HepG2 (cell line): Measurements from ENCODE around the gene TMEM178A. TPM values are rescaled to one million over a fixed set of nuclear protein-coding genes. Genes with fewer than 3 reads are reported as not detected.

Source experiments
- ATAC-seq: fragments of 200-7000 bp; cut with Tn5 transposase; 3 replicates; pipeline ENCODE4 v1.9.1; 2020; ENCODE audit warnings: mild to moderate bottlenecking, moderate library complexity
- BruUV-seq: library from RNA; stranded (reverse); fragments of 400-500 nt; replicated peaks from 2 replicates; lab custom pipeline; 2021; lab: Mats Ljungman, UMichigan
- CTCF ChIA-PET: fragments of 300-600 bp; formaldehyde crosslinking; extraction: SDS; loops from one replicate; lab custom pipeline; 2021; ENCODE audit warnings: low total read pairs, inconsistent platforms, low intra/inter-chr PET ratio; lab: Yijun Ruan, JAX
- POLR2A ChIA-PET: fragments of 350-600 bp; sonication (Branson Sonifier 250); formaldehyde crosslinking; loops from one replicate; lab custom pipeline; 2020; ENCODE audit warnings: antibody characterized with exemption, inconsistent platforms; lab: Yijun Ruan, JAX
- DNase-seq: peaks from one replicate; pipeline ENCODE4 v3.0.0-alpha.2; 2015; ENCODE audit warnings: low spot score
- FAIRE-seq: peaks from 3 replicates; lab custom pipeline; 2011; peaks lifted over from hg19 to GRCh38; lab: Jason Lieb, UNC
- H2AFZ ChIP-seq: one replicate; pipeline ENCODE4 v1.6.1; 2011; ENCODE audit warnings: low read length, inconsistent platforms
- H3K27ac ChIP-seq: fragments of 300-600 bp; 3 replicates; pipeline ENCODE4 v1.8.0; 2011; ENCODE audit warnings: mixed run types, mild to moderate bottlenecking, mixed read lengths, low read length, inconsistent platforms; ENCODE audit not compliant: insufficient read depth; ENCODE audit errors: extremely low read length
- H3K27me3 ChIP-seq, 2 experiments: fragments of 200-600 bp in 1 of 2; 2 replicates in 1 of 2; 3 replicates in 1 of 2; pipeline versions ENCODE4 v1.6.0 to v1.8.0; 2011; ENCODE audit warnings: low read length in 2 of 2, mild to moderate bottlenecking in 2 of 2, moderate library complexity in 2 of 2, inconsistent platforms in 1 of 2; ENCODE audit not compliant: insufficient read depth in 2 of 2, control insufficient read depth in 1 of 2
- H3K36me3 ChIP-seq, 2 experiments: fragments of 200-600 bp in 1 of 2; replicated peaks in 1 of 2; 2 replicates in 1 of 2; 3 replicates in 1 of 2; pipeline versions ENCODE4 v1.5.1 to v1.8.0; 2011; ENCODE audit warnings: low read length in 2 of 2, inconsistent platforms in 1 of 2; ENCODE audit not compliant: insufficient read depth in 2 of 2, control insufficient read depth in 1 of 2
- H3K4me1 ChIP-seq: 2 replicates; pipeline ENCODE4 v1.5.1; 2012; ENCODE audit warnings: low read length, inconsistent platforms; ENCODE audit not compliant: insufficient read depth
- H3K4me2 ChIP-seq: 2 replicates; pipeline ENCODE4 v1.6.0; 2011; ENCODE audit warnings: low read depth, low read length, inconsistent platforms
- H3K4me3 ChIP-seq, 3 experiments: fragments of 200-600 bp in 1 of 3; sonication (generic), shearing (Covaris generic) in 1 of 3; replicated peaks in 1 of 3; 2 replicates each; pipeline ENCODE4 v1.5.1; 2011 to 2016; ENCODE audit warnings: low read length in 3 of 3, inconsistent platforms in 2 of 3, low read depth in 2 of 3, mild to moderate bottlenecking in 2 of 3, control low read depth in 1 of 3, mixed read lengths in 1 of 3; ENCODE audit not compliant: insufficient read depth in 1 of 3
- H3K79me2 ChIP-seq: one replicate; pipeline ENCODE4 v1.6.1; 2011; ENCODE audit warnings: low read length, inconsistent platforms; ENCODE audit not compliant: insufficient read depth
- H3K9ac ChIP-seq: 2 replicates; pipeline ENCODE4 v1.6.0; 2011; ENCODE audit warnings: mild to moderate bottlenecking, low read depth, low read length, inconsistent platforms; ENCODE audit not compliant: insufficient read depth
- H3K9me3 ChIP-seq: 2 replicates; pipeline ENCODE4 v1.5.1; 2012; ENCODE audit warnings: mild to moderate bottlenecking, low read length
- H4K20me1 ChIP-seq: 2 replicates; pipeline ENCODE4 v1.6.0; 2011; ENCODE audit warnings: inconsistent platforms, mild to moderate bottlenecking, low read length, moderate library complexity; ENCODE audit not compliant: insufficient read depth
- ARID5B ChIP-seq: IDR thresholded peaks from 2 replicates; pipeline ENCODE4 v1.4.0; 2020; ENCODE audit warnings: mild to moderate bottlenecking, missing genetic modification reagents
- ARNT2 ChIP-seq: sonication (generic); formaldehyde crosslinking; IDR thresholded peaks from 2 replicates; pipeline ENCODE4 v1.8.0; 2022; ENCODE audit warnings: mild to moderate bottlenecking, low read depth, missing genetic modification reagents, moderate library complexity
- CCAR2 ChIP-seq: fragments of 200-400 bp; formaldehyde crosslinking; optimal IDR thresholded peaks from 2 replicates; pipeline ENCODE3; 2018; ENCODE audit warnings: low read depth, mild to moderate bottlenecking, low read length, moderate library complexity
- GABPB1 ChIP-seq: IDR thresholded peaks from 2 replicates; pipeline ENCODE4 v1.6.1; 2016; ENCODE audit warnings: mild to moderate bottlenecking, missing genetic modification reagents, moderate library complexity, missing compliant biosample characterization
- GATAD2A ChIP-seq: IDR thresholded peaks from 2 replicates; pipeline ENCODE4 v1.6.1; 2016
- SOX6 ChIP-seq, 2 experiments: fragments of 450-650 bp in 1 of 2; sonication (generic) in 1 of 2; formaldehyde crosslinking in 1 of 2; IDR thresholded peaks; 2 replicates each; pipeline versions ENCODE4 v1.4.0 to v1.6.1; 2017 to 2020; ENCODE audit warnings: antibody characterized with exemption in 1 of 2, mild to moderate bottlenecking in 1 of 2, missing genetic modification reagents in 1 of 2
- TMF1 ChIP-seq: sonication (generic); formaldehyde crosslinking; IDR thresholded peaks from 2 replicates; pipeline ENCODE4 v1.8.1; 2022; ENCODE audit warnings: low read depth, missing genetic modification reagents
- ZMYM3 ChIP-seq: sonication (generic); formaldehyde crosslinking; IDR thresholded peaks from 2 replicates; pipeline ENCODE4 v1.5.1; 2020; ENCODE audit warnings: mild to moderate bottlenecking, missing genetic modification reagents
- ZNF333 ChIP-seq: sonication (generic); formaldehyde crosslinking; IDR thresholded peaks from 2 replicates; pipeline ENCODE4 v1.4.0; 2020; ENCODE audit warnings: mild to moderate bottlenecking, missing genetic modification reagents, borderline replicate concordance
- ZNF33A ChIP-seq: sonication (generic); formaldehyde crosslinking; IDR thresholded peaks from 2 replicates; pipeline ENCODE4 v1.5.1; 2020; ENCODE audit warnings: missing genetic modification reagents, mild to moderate bottlenecking, moderate library complexity, borderline replicate concordance
- ZNF775 ChIP-seq: sonication (generic); formaldehyde crosslinking; IDR thresholded peaks from 2 replicates; pipeline ENCODE4 v1.4.0; 2020; ENCODE audit warnings: missing genetic modification reagents, mild to moderate bottlenecking, moderate library complexity, borderline replicate concordance
- WGBS: methylation state at CpG from one replicate; pipeline ENCODE4 v1.1.6; 2017; ENCODE audit warnings: low lambda C conversion rate; 5-methylcytosine and 5-hydroxymethylcytosine counted together
- in situ Hi-C: cut with HindIII; loops from 2 replicates; pipeline ENCODE4 v1.10.0; 2017; ENCODE audit warnings: low pct_unique_long_range_greater_than_20kb; ENCODE audit not compliant: extremely low pct_ligation_motif_present
- intact Hi-C: fragments of 100-400 bp; cut with micrococcal nuclease; formaldehyde crosslinking; loops from one replicate; pipeline ENCODE4 v1.10.0; 2022; ENCODE audit not compliant: unreplicated experiment
- polyA plus RNA-seq, 8 experiments: library from polyadenylated mRNA; depleted of rRNA in 3 of 8; stranded (reverse) in 7 of 8; unstranded in 1 of 8; fragments of >200 nt; fragmentation: Illumina TruSeq in 4 of 8; extraction: Trizol in 4 of 8; gene quantifications; 2 replicates each; pipeline versions ENCODE4 v1.2.1 to v1.2.3, GENCODE V29; 2011 to 2016; ENCODE audit warnings: low read depth in 4 of 8, missing spikeins in 1 of 8, mixed read lengths in 1 of 8; ENCODE audit not compliant: insufficient read depth in 1 of 8
- total RNA-seq, 5 experiments: library from RNA; depleted of rRNA; stranded (reverse); fragments of >200 nt; fragmentation: Illumina TruSeq; extraction: Trizol; gene quantifications; 2 replicates each; pipeline ENCODE4 v1.2.3, GENCODE V29; 2016; ENCODE audit warnings: low read depth in 1 of 5

TMEM178A gene
- total and polyA plus RNA-seq, 2 of the 13 experiments (the other 11 are each of a cell fraction or from before 2014, with no cell fraction given), result 0.38 to 3.3 TPM

GRCh38 chr2:39668576-39669080 lies 2.9 kb downstream of the TMEM178A start:
- no peak for DNase-seq
- Histone ChIP-seq H2AFZ (no peak overlapping the region), H3K9ac (no peak overlapping the region), H3K4me2 (no peak overlapping the region), H3K27me3 (peaks cover 8 to 73% of the 10 kb centered on the region in 2 experiments; a peak in 4 of 5 replicates), H3K9me3 (no peaks in the 10 kb centered on the region), H3K79me2 (no peaks in the 10 kb centered on the region), H3K36me3 (no peaks in the 10 kb centered on the region), H3K27ac (no peak overlapping the region), H3K4me3 (no peak overlapping the region), H3K4me1 (peaks cover 18% of the 10 kb centered on the region), H4K20me1 (no peaks in the 10 kb centered on the region)
- no peak for FAIRE-seq
- no peak for TF ChIP-seq ZMYM3 (CRISPR knock-in tag)
- TF ChIP-seq GABPB1, result no peak
- no peak for TF ChIP-seq CCAR2
- no peak for TF ChIP-seq TMF1
- TF ChIP-seq SOX6 (IDR thresholded peaks at IDR 0.05), result no peak
- TF ChIP-seq SOX6 (CRISPR knock-in tag; IDR thresholded peaks at IDR 0.05), result no peak
- TF ChIP-seq GATAD2A (CRISPR knock-in tag), result no peak
- TF ChIP-seq ZNF775 (CRISPR knock-in tag), result no peak
- TF ChIP-seq ARNT2, result no peak
- no peak for TF ChIP-seq ZNF33A (CRISPR knock-in tag)
- no peak for TF ChIP-seq ZNF333 (CRISPR knock-in tag)
- TF ChIP-seq ARID5B (CRISPR knock-in tag), result no peak
- CTCF ChIA-PET, result no interaction called here
- POLR2A ChIA-PET, result no interaction called here
- no peak for ATAC-seq
- WGBS, result 92% methylated on average over 1 of the region's 1 CpG
- in situ Hi-C loops, result no loop called here
- BruUV-seq, result no TSS peak
- intact Hi-C loops, result no loop called here
